HG02610 (cell line): Measurements from ENCODE around the gene GGTA1.

Source experiments
- ATAC-seq: cut with Tn5 transposase; IDR thresholded peaks from one replicate; pipeline ENCODE4 v1.9.1; 2021; ENCODE audit warnings: mild to moderate bottlenecking, moderate library complexity; ENCODE audit not compliant: unreplicated experiment

The GGTA1 gene

GRCh38 chr9:121424024-121424432, 75.6 kb downstream of the GGTA1 start:
- no peak for ATAC-seq

GRCh38 chr9:121411993-121412392, 87.7 kb downstream of the GGTA1 start:
- ATAC-seq, result no peak

- no peak for ATAC-seq
These were observed 93.7 kb downstream of the GGTA1 start for GRCh38 chr9:121405899-121406298.
